UCSD-AML1 (cell line): ENCODE measurements around the gene INTS11.

Experiments used
- DNase-seq: peaks from one replicate; lab custom pipeline; 2025; ENCODE audit not compliant: unreplicated experiment; lab: John Stamatoyannopoulos, UW

The INTS11 gene

GRCh38 chr1:1287288-1288110 is 37.0 kb downstream of the INTS11 start:
- no peak for DNase-seq

GRCh38 chr1:1286313-1287261 is 37.9 kb downstream of the INTS11 start:
- DNase-seq: no peak

- DNase-seq: no peak
Observed at GRCh38 chr1:1285611-1286311, 38.7 kb downstream of the INTS11 start.

GRCh38 chr1:1285102-1285571 is 39.3 kb downstream of the INTS11 start:
- no peak for DNase-seq

- no peak for DNase-seq
Observed at GRCh38 chr1:1284221-1285101, 40.0 kb downstream of the INTS11 start.

GRCh38 chr1:1283821-1284220 is 40.6 kb downstream of the INTS11 start:
- no peak for DNase-seq

- no peak for DNase-seq
Observed at GRCh38 chr1:1282998-1283397, 41.5 kb downstream of the INTS11 start.

- no peak for DNase-seq
Observed at GRCh38 chr1:1281533-1282321, 42.7 kb downstream of the INTS11 start.

GRCh38 chr1:1280782-1281481 is 43.5 kb downstream of the INTS11 start:
- DNase-seq: no peak

GRCh38 chr1:1279028-1279427 is 45.4 kb downstream of the INTS11 start:
- DNase-seq: no peak

- no peak for DNase-seq
Observed at GRCh38 chr1:1278620-1279019, 45.8 kb downstream of the INTS11 start.

- DNase-seq: no peak
Observed at GRCh38 chr1:1275836-1276235, 48.6 kb downstream of the INTS11 start.

GRCh38 chr1:1274931-1275431 is 49.5 kb downstream of the INTS11 start:
- no peak for DNase-seq

- no peak for DNase-seq
Observed at GRCh38 chr1:1274299-1274930, 50.0 kb downstream of the INTS11 start.

- peak; percentile 89 for DNase-seq
Observed at GRCh38 chr1:1273512-1274298, 50.8 kb downstream of the INTS11 start, which contains the start of gene UBE2J2. Gene UBE2J2, minus strand, starts transcription at chr1:1273854. Its CDS starts 5,862 bp downstream, at chr1:1267992.

GRCh38 chr1:1273209-1273511 is 51.3 kb downstream of the INTS11 start:
- DNase-seq: no peak
